IMR-90 (cell line): Measurements from ENCODE around the gene C19orf85. TPM values are rescaled to one million over a fixed set of nuclear protein-coding genes. Genes with fewer than 3 reads are reported as not detected.

ENCODE experiments used
- ATAC-seq: fragments of 200-7000 bp; cut with Tn5 transposase; 2 replicates; pipeline ENCODE4 v1.9.1; 2020; ENCODE audit warnings: low read depth, mild to moderate bottlenecking, moderate library complexity
- BruUV-seq: library from RNA; stranded (reverse); fragments of 400-500 nt; replicated peaks from 2 replicates; lab custom pipeline; 2021; lab: Mats Ljungman, UMichigan
- CTCF ChIA-PET: fragments of 300-600 bp; formaldehyde crosslinking; extraction: SDS; loops from one replicate; lab custom pipeline; 2021; ENCODE audit warnings: antibody characterized with exemption; lab: Yijun Ruan, JAX
- POLR2A ChIA-PET: fragments of 300-600 bp; sonication (Branson Sonifier 250); formaldehyde crosslinking; loops from one replicate; lab custom pipeline; 2022; ENCODE audit warnings: antibody characterized with exemption; ENCODE audit not compliant: unreplicated experiment; lab: Charles Lee
- DNase-seq: peaks from one replicate; pipeline ENCODE4 v3.0.0; 2013
- H2AFZ ChIP-seq: replicated peaks from 2 replicates; pipeline ENCODE3; 2013; ENCODE audit warnings: low read length, mild to moderate bottlenecking; ENCODE audit not compliant: poor library complexity
- H2AK5ac ChIP-seq: 2 replicates; pipeline ENCODE4 v1.6.1; 2013; ENCODE audit warnings: low read depth, low read length, inconsistent platforms
- H2AK9ac ChIP-seq: replicated peaks from 2 replicates; pipeline ENCODE3; 2013; ENCODE audit warnings: mild to moderate bottlenecking, low read depth, low read length, moderate library complexity; ENCODE audit not compliant: poor library complexity
- H2BK120ac ChIP-seq: 2 replicates; pipeline ENCODE4 v1.6.1; 2013; ENCODE audit warnings: low read depth, low read length, inconsistent platforms
- H2BK15ac ChIP-seq: 3 replicates; pipeline ENCODE4 v1.6.1; 2013; ENCODE audit warnings: low read depth, low read length, inconsistent platforms
- H2BK20ac ChIP-seq: 2 replicates; pipeline ENCODE4 v1.6.1; 2013; ENCODE audit warnings: low read depth, mild to moderate bottlenecking, inconsistent platforms, low read length, moderate library complexity
- H2BK5ac ChIP-seq: 2 replicates; pipeline ENCODE4 v1.6.1; 2013; ENCODE audit warnings: mild to moderate bottlenecking, low read depth, low read length, inconsistent platforms; ENCODE audit not compliant: poor library complexity, severe bottlenecking
- H3K14ac ChIP-seq: replicated peaks from 2 replicates; pipeline ENCODE4 v1.6.1; 2013; ENCODE audit warnings: low read depth, low read length, inconsistent platforms
- H3K18ac ChIP-seq: 2 replicates; pipeline ENCODE4 v1.6.1; 2013; ENCODE audit warnings: low read depth, low read length, control low read depth
- H3K23ac ChIP-seq: 2 replicates; pipeline ENCODE4 v1.6.1; 2013; ENCODE audit warnings: low read depth, low read length, inconsistent platforms
- H3K27ac ChIP-seq: 2 replicates; pipeline ENCODE4 v1.5.1; 2013; ENCODE audit warnings: mild to moderate bottlenecking, control low read depth, low read length; ENCODE audit not compliant: insufficient read depth
- H3K27me3 ChIP-seq: 2 replicates; pipeline ENCODE4 v1.6.1; 2013; ENCODE audit warnings: low read length; ENCODE audit not compliant: control insufficient read depth, insufficient read depth
- H3K36me3 ChIP-seq: 2 replicates; pipeline ENCODE4 v1.6.1; 2013; ENCODE audit warnings: low read length, mixed read lengths; ENCODE audit not compliant: control insufficient read depth, insufficient read depth
- H3K4ac ChIP-seq: 2 replicates; pipeline ENCODE4 v1.6.1; 2013; ENCODE audit warnings: low read depth, low read length, inconsistent platforms
- H3K4me1 ChIP-seq: 2 replicates; pipeline ENCODE4 v1.6.1; 2013; ENCODE audit warnings: low read length, mixed read lengths; ENCODE audit not compliant: control insufficient read depth, insufficient read depth
- H3K4me2 ChIP-seq: 2 replicates; pipeline ENCODE4 v1.6.1; 2013; ENCODE audit warnings: low read depth, mild to moderate bottlenecking, control low read depth, low read length, moderate library complexity
- H3K4me3 ChIP-seq: 2 replicates; pipeline ENCODE4 v1.5.1; 2013; ENCODE audit warnings: low read depth, mild to moderate bottlenecking, control low read depth, low read length, moderate library complexity; ENCODE audit not compliant: insufficient read depth
- H3K56ac ChIP-seq: 2 replicates; pipeline ENCODE4 v1.6.1; 2013; ENCODE audit warnings: low read length, inconsistent platforms; ENCODE audit not compliant: insufficient read depth; ENCODE audit errors: extremely low read depth
- H3K79me1 ChIP-seq, 2 experiments: 2 replicates each; pipeline ENCODE4 v1.6.1; 2013; ENCODE audit warnings: low read length in 2 of 2, inconsistent platforms in 1 of 2, low read depth in 1 of 2
- H3K9ac ChIP-seq: 2 replicates; pipeline ENCODE4 v1.6.1; 2013; ENCODE audit warnings: low read depth, low read length, control low read depth
- H3K9me1 ChIP-seq: 2 replicates; pipeline ENCODE4 v1.6.1; 2013; ENCODE audit warnings: low read length, inconsistent platforms; ENCODE audit not compliant: insufficient read depth
- H3K9me3 ChIP-seq: 2 replicates; pipeline ENCODE4 v1.6.1; 2013; ENCODE audit warnings: low read length; ENCODE audit not compliant: control insufficient read depth, insufficient read depth
- H4K20me1 ChIP-seq: 2 replicates; pipeline ENCODE4 v1.6.1; 2013; ENCODE audit warnings: low read length, inconsistent platforms; ENCODE audit not compliant: insufficient read depth
- H4K5ac ChIP-seq: 2 replicates; pipeline ENCODE4 v1.6.1; 2013; ENCODE audit warnings: mild to moderate bottlenecking, low read depth, low read length, control low read depth
- H4K8ac ChIP-seq, 2 experiments: 2 replicates each; pipeline ENCODE4 v1.6.1; 2013; ENCODE audit warnings: low read depth in 2 of 2, low read length in 2 of 2, control low read depth in 1 of 2, inconsistent platforms in 1 of 2
- H4K91ac ChIP-seq: 2 replicates; pipeline ENCODE4 v1.6.1; 2013; ENCODE audit warnings: low read depth, low read length, inconsistent platforms; ENCODE audit not compliant: insufficient read depth
- CEBPB ChIP-seq: IDR thresholded peaks from 2 replicates; pipeline ENCODE4 v1.6.1; 2012; ENCODE audit warnings: low read depth, low read length, improper control_type of control experiment
- CHD1 ChIP-seq: IDR thresholded peaks from 2 replicates; pipeline ENCODE4 v1.6.1; 2012; ENCODE audit warnings: low read depth, low read length, improper control_type of control experiment
- CTCF ChIP-seq: conservative IDR thresholded peaks from 2 replicates; pipeline ENCODE4 v1.5.1; 2012; ENCODE audit warnings: mild to moderate bottlenecking, low read depth, low read length, improper control_type of control experiment
- MAZ ChIP-seq: IDR thresholded peaks from 2 replicates; pipeline ENCODE4 v1.6.1; 2012; ENCODE audit warnings: low read depth, mild to moderate bottlenecking, low read length, improper control_type of control experiment, moderate library complexity, borderline replicate concordance
- MXI1 ChIP-seq: IDR thresholded peaks from 2 replicates; pipeline ENCODE4 v1.6.1; 2012; ENCODE audit warnings: low read depth, mild to moderate bottlenecking, low read length, moderate library complexity, borderline replicate concordance
- NFE2L2 ChIP-seq: fragments of 150-350 bp; IDR thresholded peaks from 2 replicates; pipeline ENCODE4 v1.6.1; 2016; ENCODE audit warnings: low read depth, mild to moderate bottlenecking, low read length
- POLR2A ChIP-seq: IDR thresholded peaks from 2 replicates; pipeline ENCODE4 v1.6.1; 2012; ENCODE audit warnings: mild to moderate bottlenecking, low read depth, low read length
- RAD21 ChIP-seq: IDR thresholded peaks from 2 replicates; pipeline ENCODE4 v1.6.1; 2012; ENCODE audit warnings: low read length, improper control_type of control experiment
- RFX5 ChIP-seq: IDR thresholded peaks from 2 replicates; pipeline ENCODE4 v1.8.0; 2012; ENCODE audit warnings: low read depth, mild to moderate bottlenecking, low read length, moderate library complexity
- WGBS, 2 experiments: methylation state at CpG; one replicate each; pipeline versions ENCODE4 v1.1.5 to v1.1.7; 2013; ENCODE audit warnings: missing lambda C conversion rate in 2 of 2; ENCODE audit not compliant: insufficient read length in 1 of 2; ENCODE audit errors: extremely low coverage in 2 of 2; 5-methylcytosine and 5-hydroxymethylcytosine counted together
- dilution Hi-C: fragments of 300-500 bp; cut with HindIII; formaldehyde crosslinking; loops from one replicate; pipeline ENCODE4 v1.14.3; 2018; ENCODE audit warnings: low sequenced_read_pairs; ENCODE audit not compliant: unreplicated experiment
- in situ Hi-C: fragments of 300-500 bp; cut with MboI; formaldehyde crosslinking; loops from 3 replicates; pipeline ENCODE4 v1.14.3; 2019; ENCODE audit warnings: low sequenced_read_pairs, inconsistent platforms, mixed read lengths
- intact Hi-C: fragments of 100-400 bp; cut with micrococcal nuclease; formaldehyde crosslinking; loops from 2 replicates; pipeline ENCODE4 v1.10.0; 2022
- polyA plus RNA-seq, 3 experiments: library from polyadenylated mRNA; depleted of rRNA; stranded (reverse); fragments of >200 nt; gene quantifications; 2 replicates each; pipeline ENCODE4 v1.2.3, GENCODE V29; 2012; ENCODE audit warnings: low replicate concordance in 1 of 3
- total RNA-seq: library from RNA; depleted of rRNA; stranded (reverse); fragments of >200 nt; gene quantifications from 2 replicates; pipeline ENCODE4 v1.2.3, GENCODE V29; 2012

Gene C19orf85
- total and polyA plus RNA-seq, 2 of the 4 experiments (the other 2 are of a cell fraction): not detected

- no peak for TF ChIP-seq CTCF
- TF ChIP-seq POLR2A: no peak
- no peak for TF ChIP-seq MAZ
- no peak for TF ChIP-seq CHD1
Measured at GRCh38 chr19:55503157-55503501, 38.6 kb upstream of the C19orf85 start (continued).

GRCh38 chr19:55502197-55502952 lies 37.8 kb upstream of the C19orf85 start:
- Histone ChIP-seq H3K27ac (no peak overlapping the region), H4K91ac (no peak overlapping the region), H3K9me1 (no peaks in the 10 kb centered on the region), H2AK5ac (no peak overlapping the region), H3K23ac (no peak overlapping the region), H4K8ac (no peak overlapping the region), H3K9me3 (no peaks in the 10 kb centered on the region), H2AK9ac (no peak overlapping the region), H3K79me1 (no peaks in the 10 kb centered on the region), H3K4me3 (no peak overlapping the region), H4K20me1 (no peaks in the 10 kb centered on the region), H3K56ac (no peak overlapping the region), H3K36me3 (peaks cover 10% of the 10 kb centered on the region; the same call in 1 of the 2 replicates), H3K4me2 (no peak overlapping the region), H2AFZ (no peak overlapping the region), H3K27me3 (no peaks in the 10 kb centered on the region), H2BK15ac (no peak overlapping the region), H3K14ac (no peak overlapping the region), H3K4ac (no peak overlapping the region), H4K5ac (no peak overlapping the region), H3K9ac (no peak overlapping the region), H2BK5ac (no peak overlapping the region), H3K4me1 (no peaks in the 10 kb centered on the region), H2BK120ac (no peak overlapping the region), H3K18ac (no peak overlapping the region), H2BK20ac (no peak overlapping the region)
- TF ChIP-seq MXI1 (no peak), CEBPB (no peak), NFE2L2 (no peak), RAD21 (no peak), CTCF (no peak), RFX5 (no peak)
- DNase-seq: no peak
- CTCF ChIA-PET: no interaction called here
- ATAC-seq: no peak
- POLR2A ChIA-PET: no interaction called here
- BruUV-seq: no TSS peak
- 98 to 100% methylated on average over 3 to 6 of the region's 9 CpGs for WGBS, 2 experiments
- in situ Hi-C loops (no loop called here), dilution Hi-C loops (no loop called here), intact Hi-C loops (loop anchor here (5.0 kb wide), 1 partner anchor 95 kb away; the partner anchor contains the start of gene UBE2S)
